ENCODE data around the gene GRIA2. TPM values are rescaled to one million over a fixed set of nuclear protein-coding genes. Genes with fewer than 3 reads are reported as not detected.
A peak's percentile ranks its signal among the peaks of the same experiment; 100 is the strongest.
"Not testable (repeated sequence)": the region's sequence is repeated elsewhere in the genome, so short reads cannot be mapped to it uniquely, and the experiment has no call there.

The GRIA2 gene
- 0.05 TPM in 1 of 2 replicates, not detected in the other for total RNA-seq

DNA sequence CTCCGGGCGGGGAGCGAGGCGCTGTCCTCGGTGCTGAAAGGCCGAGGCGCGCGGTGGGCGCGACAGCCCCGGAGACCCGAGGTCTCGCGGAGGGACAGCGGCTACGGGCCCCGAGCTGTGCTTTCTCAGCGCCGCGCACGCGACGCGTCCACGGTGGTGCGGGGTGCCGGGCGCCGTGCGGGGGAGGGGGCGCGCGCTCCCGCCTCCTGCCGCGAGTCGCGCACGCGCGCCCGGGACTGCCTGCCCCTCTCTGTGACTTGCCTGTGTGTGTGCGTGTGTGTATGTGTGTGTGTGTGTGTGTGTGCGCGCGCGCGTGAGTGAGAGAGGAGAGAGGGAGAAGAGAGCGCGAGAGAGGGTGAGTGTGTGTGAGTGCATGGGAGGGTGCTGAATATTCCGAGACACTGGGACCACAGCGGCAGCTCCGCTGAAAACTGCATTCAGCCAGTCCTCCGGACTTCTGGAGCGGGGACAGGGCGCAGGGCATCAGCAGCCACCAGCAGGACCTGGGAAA is at the start of gene GRIA2:
GRIA2 (plus strand) TSS at position 358 of the 511 bp plus-strand sequence. CDS start 315 bp downstream, outside the sequence.
- DNase-seq (ENCODE audit: low read depth): no peak

DNA sequence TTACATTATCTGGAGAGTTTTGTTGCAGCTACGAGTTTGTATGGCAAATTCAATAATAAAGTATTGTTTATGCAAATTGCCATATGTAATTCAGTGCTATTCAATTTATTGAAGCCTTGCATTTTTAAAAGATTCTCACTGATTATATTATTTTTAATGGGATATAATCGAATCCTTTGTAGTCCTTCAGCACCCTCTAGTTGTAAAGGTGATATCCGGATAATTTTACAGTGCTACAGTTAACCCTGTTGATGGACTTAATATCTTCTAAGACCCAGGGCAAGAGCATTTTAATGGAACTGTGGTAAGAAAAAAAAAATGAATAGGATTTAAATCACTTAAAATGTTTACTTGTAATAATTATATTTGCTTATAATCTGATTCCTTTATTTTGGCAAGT is 48.5 kb upstream of the GRIA2 start:
- peak; percentile 30 for DNase-seq (ENCODE audit: low read depth)

DNA sequence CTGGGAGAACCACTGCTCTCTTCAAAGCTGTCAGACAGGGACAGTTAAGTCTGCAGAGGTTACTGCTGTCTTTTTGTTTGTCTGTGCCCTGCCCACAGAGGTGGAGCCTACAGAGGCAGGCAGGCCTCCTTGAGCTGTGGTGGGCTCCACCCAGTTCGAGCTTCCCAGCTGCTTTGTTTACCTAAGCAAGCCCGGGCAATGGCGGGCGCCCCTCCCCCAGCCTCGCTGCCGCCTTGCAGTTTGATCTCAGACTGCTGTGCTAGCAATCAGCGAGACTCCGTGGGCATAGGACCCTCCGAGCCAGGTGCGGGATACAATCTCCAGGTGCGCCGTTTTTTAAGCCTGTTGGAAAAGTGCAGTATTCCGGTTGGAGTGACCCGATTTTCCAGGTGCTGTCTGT is 40.3 kb upstream of the GRIA2 start:
- not testable (repeated sequence) for DNase-seq (ENCODE audit: low read depth)

DNA sequence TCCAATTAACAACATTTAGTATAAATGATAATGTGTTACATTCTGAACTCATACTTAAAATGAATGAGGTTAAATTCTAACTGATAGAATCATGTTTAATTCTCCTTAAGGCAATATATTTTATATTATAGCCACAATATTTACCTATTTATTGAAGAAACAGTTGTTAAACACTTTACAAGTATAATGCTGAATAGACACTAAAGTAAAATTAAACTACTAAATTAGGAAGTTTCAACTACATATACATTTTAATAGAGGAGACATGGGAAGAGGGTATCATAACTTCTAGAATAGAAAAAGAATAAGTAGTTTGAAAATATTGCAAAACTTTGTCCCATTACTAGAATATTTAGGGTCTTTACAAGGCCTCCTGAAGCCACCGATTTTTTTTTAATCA is 36.2 kb upstream of the GRIA2 start:
- DNase-seq (ENCODE audit: low read depth): no peak

DNA sequence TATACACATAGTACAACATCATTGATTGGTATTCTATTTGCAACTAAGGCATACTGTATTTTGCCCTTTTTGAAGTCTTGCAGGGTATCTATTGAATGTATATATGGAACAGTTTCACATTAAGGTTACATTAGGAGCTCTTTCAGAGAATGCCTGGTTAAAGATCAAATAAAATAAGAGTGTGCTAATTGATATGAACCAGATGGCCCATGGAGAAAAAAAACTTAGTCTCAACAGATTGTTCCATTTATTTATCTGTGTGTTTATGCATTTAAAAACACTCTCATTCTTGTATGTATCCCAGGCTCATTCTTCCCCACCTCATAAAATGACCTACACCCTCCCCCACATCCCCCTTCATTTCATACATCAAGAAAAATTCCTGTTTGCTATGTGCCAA is 35.2 kb upstream of the GRIA2 start:
- no peak for DNase-seq (ENCODE audit: low read depth)

DNA sequence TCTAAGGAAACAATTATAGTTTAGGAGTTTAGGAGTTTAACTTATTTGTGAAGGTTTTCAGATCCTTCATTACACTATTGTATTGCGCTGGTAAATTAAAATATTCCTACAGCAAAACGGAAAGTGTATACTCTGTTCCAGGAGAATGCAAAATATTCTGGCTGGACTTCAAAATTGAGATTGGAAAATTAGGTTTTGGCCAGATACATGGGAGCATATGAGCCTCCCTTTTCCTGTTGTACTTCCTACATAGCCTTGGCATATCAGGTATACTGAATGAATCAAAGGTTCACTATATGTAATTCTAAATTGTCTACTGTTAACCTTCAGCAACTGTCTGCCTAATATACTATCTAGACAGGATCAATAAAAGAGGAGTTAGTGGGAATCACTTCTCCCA is 25.2 kb upstream of the GRIA2 start:
- DNase-seq (ENCODE audit: low read depth): no peak

DNA sequence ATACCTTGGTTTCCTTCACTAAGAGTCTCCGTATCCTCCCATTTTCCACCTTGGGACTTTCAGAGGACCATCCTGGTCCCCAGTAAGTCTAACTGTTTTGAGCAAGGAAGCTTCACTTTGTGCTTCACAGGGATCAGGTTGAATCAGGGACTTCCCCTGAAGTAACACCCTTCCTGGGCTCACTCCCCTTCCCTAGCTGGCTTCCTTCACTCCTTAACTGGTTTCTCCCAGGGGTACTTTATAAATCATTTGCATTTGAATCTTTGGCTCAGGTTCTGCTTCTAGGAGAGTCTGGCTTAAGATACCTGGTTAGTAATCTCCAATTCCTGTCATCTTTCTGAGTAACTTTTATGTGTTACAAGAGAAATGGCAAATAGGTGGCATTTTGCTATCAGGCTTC is 24.5 kb upstream of the GRIA2 start:
- DNase-seq (ENCODE audit: low read depth): no peak

DNA sequence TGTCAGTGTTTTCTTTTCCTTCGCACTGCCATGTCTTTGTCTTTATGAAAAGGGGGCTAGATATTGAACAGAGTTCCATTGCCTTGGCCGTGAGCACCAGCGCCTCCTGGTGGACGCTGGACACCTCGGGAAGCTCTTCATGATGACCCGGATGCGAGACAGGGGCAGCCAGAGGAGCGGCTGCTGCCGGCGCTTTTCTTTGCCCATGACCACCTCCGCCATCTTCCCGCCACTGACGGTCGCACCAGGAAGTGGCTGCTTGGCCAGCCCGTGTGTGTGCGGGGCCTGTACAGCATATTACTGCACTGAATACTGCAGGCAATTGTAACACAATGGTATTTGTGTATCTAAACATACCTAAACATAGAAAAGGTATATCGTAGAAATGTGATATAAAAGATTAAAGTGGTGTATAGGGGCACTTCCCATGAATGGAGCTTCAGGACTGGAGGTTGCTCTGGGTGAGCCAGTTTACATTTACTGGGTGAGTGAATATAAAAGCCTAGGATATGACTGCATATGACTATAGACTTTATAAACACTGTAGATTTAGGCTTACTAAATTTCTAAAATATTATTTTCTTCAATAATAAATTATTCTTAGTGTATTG is 15.8 kb upstream of the GRIA2 start:
- no peak for DNase-seq (ENCODE audit: low read depth)

DNA sequence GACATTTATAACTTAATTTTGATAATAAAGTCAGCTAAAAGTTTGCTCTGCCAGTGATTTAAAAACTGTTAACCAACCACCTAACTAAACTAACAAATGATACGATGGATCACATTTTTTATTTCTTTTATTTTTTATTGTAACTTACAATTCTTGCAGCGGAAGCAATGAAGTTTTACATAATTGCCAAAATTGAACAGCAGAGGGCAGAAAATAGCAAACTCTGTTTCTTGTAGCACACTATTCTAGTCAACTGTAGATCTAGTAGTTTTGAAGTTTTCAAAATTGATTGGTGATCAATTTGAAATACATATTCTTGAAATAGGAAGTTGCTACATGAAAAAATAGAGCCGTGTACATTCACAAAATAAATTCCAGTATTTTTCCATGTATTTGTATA is 2.8 kb upstream of the GRIA2 start:
- DNase-seq (ENCODE audit: low read depth): peak; percentile 33

DNA sequence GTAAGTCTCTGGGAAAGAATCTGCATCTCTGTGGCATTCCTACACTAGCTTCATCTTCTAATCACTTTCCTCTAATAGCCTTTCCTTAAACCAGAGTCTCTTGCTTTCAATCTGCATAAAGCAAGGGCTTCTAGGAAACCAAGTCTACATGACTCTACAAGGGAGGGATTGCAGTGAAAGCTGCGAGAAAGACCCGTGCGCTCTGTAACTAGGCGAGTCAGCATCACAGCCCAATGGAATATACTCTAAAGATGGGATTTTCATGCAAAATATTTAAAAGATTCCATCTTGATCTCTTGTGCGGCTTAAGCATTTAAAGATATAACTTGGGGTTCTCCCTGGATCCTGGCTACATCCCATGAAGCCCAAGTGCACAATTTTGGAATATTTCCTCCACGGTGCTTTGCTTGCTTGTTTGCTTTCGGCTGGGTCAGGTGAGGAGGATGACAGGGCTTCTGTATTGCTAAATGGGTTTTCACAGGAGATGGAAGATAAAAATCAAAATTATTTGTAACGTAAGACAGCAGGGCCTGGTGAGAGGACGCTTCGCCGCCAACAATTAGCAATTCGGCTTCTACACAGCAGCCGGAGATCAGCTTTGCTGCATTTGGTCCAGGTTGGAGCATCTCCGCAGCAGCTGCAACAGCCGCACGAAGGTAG is 687 bp upstream of the GRIA2 start:
- peak; percentile 13 for DNase-seq (ENCODE audit: low read depth)

DNA sequence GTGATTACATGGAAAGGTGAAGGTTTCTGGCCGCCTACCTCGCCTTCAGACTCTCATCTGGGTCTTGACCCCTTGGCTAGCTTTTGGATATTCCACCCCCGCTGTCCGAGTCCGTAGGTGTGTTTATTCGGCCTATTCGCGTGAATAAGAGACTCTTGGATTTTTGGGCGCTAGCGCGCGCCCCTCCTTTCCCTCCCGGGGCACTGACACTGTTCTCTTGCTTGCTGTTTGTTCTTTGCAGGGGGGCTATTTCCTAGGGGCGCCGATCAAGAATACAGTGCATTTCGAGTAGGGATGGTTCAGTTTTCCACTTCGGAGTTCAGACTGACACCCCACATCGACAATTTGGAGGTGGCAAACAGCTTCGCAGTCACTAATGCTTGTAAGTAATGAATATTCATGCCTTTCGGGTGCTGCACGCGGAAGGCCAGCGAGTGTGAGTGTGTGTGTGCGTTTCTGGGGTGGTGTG is 932 bp downstream of the GRIA2 start:
- no peak for DNase-seq (ENCODE audit: low read depth)

DNA sequence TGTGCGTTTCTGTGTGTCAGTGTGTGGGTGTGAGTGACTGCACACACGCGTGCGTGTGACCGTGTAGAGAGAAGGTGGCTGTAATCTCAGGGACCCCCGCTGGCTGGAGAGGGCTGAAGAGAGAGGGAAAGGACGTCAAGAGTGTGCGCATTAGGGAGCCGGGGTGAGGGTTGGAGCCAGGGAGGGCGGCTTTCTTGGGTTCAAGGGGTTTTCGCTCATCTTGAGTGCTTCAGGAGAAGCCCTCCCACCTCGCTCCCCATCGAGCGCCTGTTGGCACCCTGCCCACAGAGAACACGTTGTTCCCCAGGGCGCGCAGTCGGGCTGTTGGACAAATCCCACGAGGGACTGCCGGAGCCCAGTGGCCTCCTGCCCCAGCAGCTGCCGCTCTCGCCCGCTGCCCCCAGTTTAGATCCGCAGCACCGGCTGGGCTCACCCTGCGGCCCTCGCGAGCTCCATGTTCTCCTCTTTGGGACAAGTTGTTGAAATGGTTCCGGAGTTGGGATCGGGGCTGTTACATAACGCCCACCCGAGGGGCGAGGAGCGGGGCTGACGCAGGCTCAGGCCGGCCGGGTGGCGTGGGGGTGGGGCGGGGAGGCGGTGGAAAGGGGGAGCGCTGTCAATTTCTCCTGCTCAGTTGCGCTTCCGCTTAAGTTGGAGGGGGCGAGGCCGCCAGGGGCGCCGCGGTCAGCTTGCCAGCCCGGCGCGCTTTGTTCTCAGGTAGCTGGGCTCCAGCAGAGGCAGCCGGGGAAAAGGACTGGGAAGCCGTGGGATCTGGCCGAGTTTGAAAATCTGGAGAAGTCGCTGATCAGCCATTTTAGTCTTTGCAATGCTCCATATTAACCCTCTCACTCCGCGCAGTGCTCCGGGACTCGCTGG is 1.6 kb downstream of the GRIA2 start:
- no peak for DNase-seq (ENCODE audit: low read depth)

DNA sequence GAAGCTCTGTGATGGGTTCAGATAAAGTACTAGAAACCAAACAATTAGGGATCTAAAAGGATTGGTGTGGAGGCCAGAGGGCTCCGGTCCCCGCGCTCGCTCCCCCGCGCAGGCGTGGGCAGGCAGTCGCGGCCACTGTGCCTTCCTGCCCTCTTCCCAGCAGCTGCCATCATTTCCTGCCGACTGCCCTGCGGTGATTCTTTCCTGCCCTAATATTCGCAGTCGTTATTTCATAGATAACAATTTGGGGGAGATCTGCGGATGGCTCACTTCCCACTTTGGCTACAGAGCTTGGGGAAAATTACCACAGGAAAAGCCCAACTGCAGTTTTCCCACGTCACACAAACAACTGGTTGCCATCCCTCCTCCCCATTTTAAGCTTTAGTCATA is 2.2 kb downstream of the GRIA2 start:
- DNase-seq (ENCODE audit: low read depth): no peak

DNA sequence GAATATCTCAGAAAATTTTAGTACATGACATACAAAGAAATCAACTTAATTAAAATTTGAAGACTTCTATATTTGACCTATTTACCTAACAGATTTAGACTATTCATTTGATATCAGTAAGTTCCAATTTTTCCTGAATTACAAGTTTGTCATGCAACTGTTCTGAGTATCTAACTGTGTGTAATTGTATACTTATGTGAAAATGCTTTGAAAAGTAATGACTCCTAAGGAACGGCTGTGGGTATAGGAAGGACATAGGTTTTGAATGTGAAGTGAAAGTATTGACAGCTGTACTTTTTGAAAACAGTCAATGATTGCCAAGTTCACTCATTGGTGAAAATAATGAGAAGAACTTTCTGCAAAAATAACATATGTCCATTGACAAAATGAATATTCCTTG is 2.9 kb downstream of the GRIA2 start:
- DNase-seq (ENCODE audit: low read depth): no peak

DNA sequence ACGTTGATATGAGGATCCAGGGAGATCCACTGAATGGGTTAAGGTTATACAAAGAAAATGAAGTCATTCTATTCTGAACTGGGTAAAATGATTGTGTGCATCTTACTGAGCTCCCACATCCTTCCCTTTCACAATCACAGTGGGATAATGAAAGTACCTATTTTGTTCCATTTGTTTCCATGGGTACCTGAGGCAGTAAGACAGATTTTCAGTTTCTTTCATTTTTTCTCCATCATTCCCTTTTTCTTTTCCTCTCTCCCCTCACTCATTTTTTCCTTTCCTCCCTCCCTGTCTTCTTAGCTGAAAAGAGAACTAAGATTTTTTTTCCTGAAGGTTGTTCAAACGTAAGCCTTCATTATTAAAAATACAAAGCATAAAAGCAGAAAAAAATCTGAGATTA is 4.6 kb downstream of the GRIA2 start:
- no peak for DNase-seq (ENCODE audit: low read depth)

DNA sequence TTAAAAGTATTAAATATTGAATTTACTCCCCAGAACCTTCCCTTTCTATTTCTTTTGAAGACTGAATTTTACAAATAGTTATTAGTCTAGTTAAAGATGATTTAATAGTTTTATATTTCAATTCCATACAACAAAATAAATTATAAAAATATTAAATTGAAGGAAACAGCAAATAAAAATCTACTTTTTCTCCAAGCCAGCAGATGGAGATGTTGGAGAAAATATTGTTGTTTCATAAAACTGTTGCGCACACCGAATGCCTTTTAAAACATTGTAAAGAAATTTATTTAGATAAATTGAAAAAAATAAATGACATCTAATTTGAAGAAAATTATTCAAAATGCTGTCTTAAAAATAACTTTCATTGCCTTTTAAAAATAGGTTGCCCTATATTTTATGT is 5.5 kb downstream of the GRIA2 start:
- DNase-seq (ENCODE audit: low read depth): no peak

DNA sequence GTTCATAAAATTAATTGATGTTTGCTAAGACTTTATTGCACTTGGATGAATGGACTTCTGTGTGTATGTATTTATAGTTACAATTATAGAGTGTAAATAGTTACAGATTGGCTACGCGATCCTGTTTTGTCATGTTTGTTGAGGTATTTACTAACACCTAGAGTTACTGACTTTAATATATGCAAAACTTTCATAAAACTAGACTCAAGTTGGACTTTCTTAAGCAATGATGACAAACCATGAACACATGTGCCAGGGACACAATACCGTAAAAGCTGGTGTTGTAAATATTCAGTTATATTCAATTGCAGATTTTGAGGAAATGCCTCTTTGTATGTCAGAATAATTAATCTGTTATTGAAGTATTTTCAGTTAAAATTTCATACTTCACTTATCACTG is 6.1 kb downstream of the GRIA2 start:
- DNase-seq (ENCODE audit: low read depth): no peak

DNA sequence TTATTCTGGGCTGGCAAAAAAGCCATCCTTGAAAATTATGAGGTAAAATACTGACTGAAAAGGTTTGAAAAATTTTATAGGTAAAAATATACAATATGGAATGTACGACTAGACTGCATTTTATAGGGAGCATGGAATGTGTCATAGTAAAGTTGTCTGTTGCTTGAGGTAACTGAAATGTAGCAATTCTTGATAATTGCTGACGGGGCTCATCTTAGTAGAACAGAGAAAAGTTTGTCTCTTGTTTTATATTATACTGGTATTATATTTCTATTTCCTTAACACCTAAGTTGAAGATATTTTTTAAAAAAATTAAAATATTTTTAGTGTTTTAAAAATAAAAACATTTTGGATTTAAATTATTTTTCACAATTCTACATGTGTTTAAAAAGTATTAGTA is 11.0 kb downstream of the GRIA2 start:
- DNase-seq (ENCODE audit: low read depth): no peak

DNA sequence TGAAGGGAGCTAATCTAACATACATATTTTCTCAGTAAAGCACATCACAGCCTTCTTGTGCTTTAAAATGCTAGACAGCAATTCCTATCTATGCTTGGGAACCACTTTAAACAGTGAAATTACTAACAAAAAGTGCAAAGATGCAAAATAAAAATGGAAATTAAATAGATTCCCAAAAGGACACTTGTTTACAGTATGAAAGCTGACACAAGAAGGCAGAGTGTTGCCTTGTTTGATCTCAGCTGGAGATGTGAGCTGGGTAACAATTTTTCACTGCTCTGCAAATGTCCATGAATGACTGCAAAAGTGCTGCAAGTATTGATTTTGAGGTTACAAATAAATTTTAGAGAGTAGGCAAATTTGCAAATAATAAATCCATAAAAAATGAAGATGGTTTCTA is 22.3 kb downstream of the GRIA2 start:
- DNase-seq (ENCODE audit: low read depth): no peak

DNA sequence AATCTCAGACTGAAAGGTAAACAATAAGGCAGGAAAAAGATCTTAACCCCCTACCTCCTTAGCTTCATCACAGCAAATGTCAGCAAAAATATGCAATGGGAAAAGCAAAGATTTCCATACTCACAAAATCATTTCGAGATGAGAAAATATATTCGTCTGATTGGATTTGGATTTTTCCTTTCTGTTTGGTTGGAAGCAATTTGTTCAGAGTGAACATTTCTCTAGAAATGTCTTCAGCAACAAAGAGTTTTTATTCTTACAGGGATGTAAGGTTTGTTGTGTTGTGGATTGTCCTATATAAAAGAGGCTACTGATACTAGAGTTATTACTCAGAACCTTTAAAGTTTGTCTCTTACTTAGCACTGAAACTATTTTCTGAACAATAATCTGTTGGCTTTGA is 23.8 kb downstream of the GRIA2 start:
- no peak for DNase-seq (ENCODE audit: low read depth)

DNA sequence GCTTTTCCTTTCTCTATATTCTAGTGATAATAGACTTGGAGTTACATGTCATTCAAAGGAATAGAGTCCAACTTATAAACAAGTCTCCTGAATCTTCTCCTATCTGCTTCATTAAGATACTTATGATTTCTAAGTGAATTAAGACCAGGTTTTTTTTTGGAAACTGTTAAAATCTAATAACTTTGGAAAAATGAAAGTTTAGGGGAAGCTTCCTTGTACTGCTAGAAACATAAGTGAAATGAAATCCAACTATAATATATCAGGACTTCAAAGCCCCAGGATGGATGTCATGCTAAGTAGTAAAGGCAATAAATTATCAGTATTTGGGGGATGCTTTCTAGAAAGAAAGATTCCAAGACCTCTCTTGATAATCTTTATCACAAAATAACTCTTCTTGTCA is 24.8 kb downstream of the GRIA2 start:
- no peak for DNase-seq (ENCODE audit: low read depth)

DNA sequence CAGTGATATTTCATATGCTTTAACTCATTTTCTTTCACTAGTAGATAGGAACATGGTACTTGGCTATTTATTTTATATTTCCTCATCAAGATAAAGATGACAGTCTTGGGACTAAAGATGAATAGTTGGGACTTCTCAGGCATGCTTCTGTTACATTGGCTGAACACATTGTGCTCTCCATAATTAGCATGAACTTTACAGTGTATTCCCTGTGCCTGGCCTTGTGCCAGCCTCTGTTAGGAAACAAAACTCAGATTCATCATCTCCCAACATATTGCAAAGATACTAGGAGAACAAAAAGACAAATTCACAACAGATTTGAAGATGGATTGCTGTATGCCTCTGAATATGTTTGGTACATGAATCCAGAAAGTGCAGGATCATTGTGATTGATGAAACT is 26.4 kb downstream of the GRIA2 start:
- no peak for DNase-seq (ENCODE audit: low read depth)

DNA sequence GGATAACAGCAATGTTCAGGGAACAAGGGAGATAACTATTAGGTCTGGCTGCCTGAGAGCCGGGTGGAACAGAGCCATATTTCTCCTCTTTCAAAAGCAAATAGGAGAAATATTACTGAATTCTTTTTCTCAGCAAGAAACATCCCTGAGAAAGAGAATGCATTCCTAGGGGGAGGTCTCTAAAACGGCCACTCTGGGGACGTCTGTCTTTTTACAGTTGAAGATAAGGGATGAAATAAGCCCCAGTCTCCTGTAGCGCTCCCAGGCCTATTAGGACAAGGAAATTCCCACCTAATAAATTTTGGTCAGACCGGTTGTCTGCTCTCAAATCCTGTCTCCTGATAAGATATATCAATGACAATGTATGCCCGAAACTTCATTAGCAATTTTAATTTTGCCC is 37.6 kb downstream of the GRIA2 start:
- not testable (repeated sequence) for DNase-seq (ENCODE audit: low read depth)
